ENCODE results near the gene WWOX. TPM values are rescaled to one million over a fixed set of nuclear protein-coding genes. Genes with fewer than 3 reads are reported as not detected.

Gene WWOX
- polyA plus RNA-seq, 1 donor from 2014 or later = 25.6 TPM

- H3K79me2 ChIP-seq (replicated peaks; ENCODE audit: insufficient read depth, low read length) = no peaks in the 10 kb centered on the region
- no peak for TF ChIP-seq RAD21 (conservative IDR thresholded peaks at IDR 0.05)
- no peak overlapping the region for H3K27ac ChIP-seq (ENCODE audit: low read length)
- no peak overlapping the region for H3K9ac ChIP-seq (ENCODE audit: low read length)
- no peaks in the 10 kb centered on the region for H3K36me3 ChIP-seq (ENCODE audit: insufficient read depth, low read length)
- H3K4me2 ChIP-seq (ENCODE audit: low read length) = no peak overlapping the region
- no peaks in the 10 kb centered on the region for H3K9me2 ChIP-seq (ENCODE audit: insufficient read depth, low read length)
- no peaks in the 10 kb centered on the region for H3K27me3 ChIP-seq (ENCODE audit: insufficient read depth, low read depth, low read length)
- H4K20me1 ChIP-seq (ENCODE audit: insufficient read depth) = no peaks in the 10 kb centered on the region
- H2AFZ ChIP-seq (ENCODE audit: low read depth, low read length) = no peak overlapping the region
- H3F3A ChIP-seq (ENCODE audit: insufficient read depth, low read length, poor library complexity, severe bottlenecking) = no peaks in the 10 kb centered on the region
- no peak overlapping the region for H3K4me3 ChIP-seq (ENCODE audit: low read length)
- H3K9me3 ChIP-seq (ENCODE audit: low read length) = no peaks in the 10 kb centered on the region
These were observed 618.7 kb downstream of the WWOX start for GRCh38 chr16:78718141-78718540.

GRCh38 chr16:78720416-78720815, 621.0 kb downstream of the WWOX start:
- TF ChIP-seq EP300 (conservative IDR thresholded peaks at IDR 0.05; ENCODE audit: poor library complexity, severe bottlenecking) (no peak), RAD21 (conservative IDR thresholded peaks at IDR 0.05) (no peak), TAF1 (IDR thresholded peaks at IDR 0.05; ENCODE audit: low read depth) (no peak), MXI1 (conservative IDR thresholded peaks at IDR 0.05; ENCODE audit: poor library complexity, severe bottlenecking) (no peak), EZH2 (IDR thresholded peaks at IDR 0.05; ENCODE audit: borderline replicate concordance, insufficient read depth, low read length, poor library complexity, severe bottlenecking) (no peak), CTCF (IDR thresholded peaks at IDR 0.05; ENCODE audit: poor library complexity, severe bottlenecking) (no peak), REST (IDR thresholded peaks at IDR 0.05; ENCODE audit: borderline replicate concordance) (no peak), POLR2AphosphoS5 (IDR thresholded peaks at IDR 0.05) (no peak), SMC3 (conservative IDR thresholded peaks at IDR 0.05; ENCODE audit: poor library complexity) (no peak)
- Histone ChIP-seq H2AFZ (ENCODE audit: low read depth, low read length) (no peak overlapping the region), H3K27ac (ENCODE audit: low read length) (no peak overlapping the region), H4K20me1 (ENCODE audit: insufficient read depth) (no peaks in the 10 kb centered on the region), H3K9ac (ENCODE audit: low read length) (no peak overlapping the region), H3K27me3 (ENCODE audit: insufficient read depth, low read depth, low read length) (no peaks in the 10 kb centered on the region), H3K4me3 (ENCODE audit: low read length) (no peak overlapping the region), H3K9me2 (ENCODE audit: insufficient read depth, low read length) (no peaks in the 10 kb centered on the region), H3K36me3 (ENCODE audit: insufficient read depth, low read length) (no peaks in the 10 kb centered on the region), H3K9me3 (ENCODE audit: low read length) (no peaks in the 10 kb centered on the region), H3K4me2 (ENCODE audit: low read length) (no peak overlapping the region), H3F3A (ENCODE audit: insufficient read depth, low read length, poor library complexity, severe bottlenecking) (no peaks in the 10 kb centered on the region), H3K79me2 (replicated peaks; ENCODE audit: insufficient read depth, low read length) (no peaks in the 10 kb centered on the region)

- no peak for TF ChIP-seq RAD21 (conservative IDR thresholded peaks at IDR 0.05)
- no peak for TF ChIP-seq EP300 (conservative IDR thresholded peaks at IDR 0.05; ENCODE audit: poor library complexity, severe bottlenecking)
- no peaks in the 10 kb centered on the region for H3K36me3 ChIP-seq (ENCODE audit: insufficient read depth, low read length)
- H3K27me3 ChIP-seq (ENCODE audit: insufficient read depth, low read depth, low read length) = no peaks in the 10 kb centered on the region
- no peak overlapping the region for H2AFZ ChIP-seq (ENCODE audit: low read depth, low read length)
- no peaks in the 10 kb centered on the region for H3K9me3 ChIP-seq (ENCODE audit: low read length)
- H3F3A ChIP-seq (ENCODE audit: insufficient read depth, low read length, poor library complexity, severe bottlenecking) = no peaks in the 10 kb centered on the region
- no peak overlapping the region for H3K27ac ChIP-seq (ENCODE audit: low read length)
- no peaks in the 10 kb centered on the region for H3K9me2 ChIP-seq (ENCODE audit: insufficient read depth, low read length)
- no peak overlapping the region for H3K4me2 ChIP-seq (ENCODE audit: low read length)
- no peak overlapping the region for H3K9ac ChIP-seq (ENCODE audit: low read length)
- H4K20me1 ChIP-seq (ENCODE audit: insufficient read depth) = no peaks in the 10 kb centered on the region
- no peak overlapping the region for H3K4me3 ChIP-seq (ENCODE audit: low read length)
- no peaks in the 10 kb centered on the region for H3K79me2 ChIP-seq (replicated peaks; ENCODE audit: insufficient read depth, low read length)
These were observed 628.1 kb downstream of the WWOX start for GRCh38 chr16:78727536-78727935.

All from neural cell (in vitro differentiated cells).